Psoas muscle (tissue), 8 donors: ENCODE data around the gene ROBO3. TPM values are rescaled to one million over a fixed set of nuclear protein-coding genes. Genes with fewer than 3 reads are reported as not detected.

Experiments
- ATAC-seq, 4 donors: fragments of 200-7000 bp; cut with Tn5 transposase; one replicate each; pipeline ENCODE4 v1.9.1; 2020; ENCODE audit warnings: moderate library complexity in 3 of 4, mild to moderate bottlenecking in 2 of 4
- DNase-seq, 2 donors: peaks; one replicate each; pipeline ENCODE4 v3.0.0-alpha.2; 2020
- H3K27ac ChIP-seq: fragments of 200-600 bp; one replicate; pipeline ENCODE4 v1.8.0; 2022
- H3K27me3 ChIP-seq, 3 donors: fragments of 200-600 bp in 1 of 3; one replicate each; pipeline versions ENCODE4 v1.6.1 to v1.8.0; 2013 to 2022; ENCODE audit warnings: low read length in 2 of 3, mild to moderate bottlenecking in 2 of 3, moderate library complexity in 1 of 3; ENCODE audit not compliant: insufficient read depth in 3 of 3
- H3K36me3 ChIP-seq, 2 donors: fragments of 200-600 bp in 1 of 2; one replicate each; pipeline versions ENCODE4 v1.6.1 to v1.8.0; 2013 to 2022; ENCODE audit warnings: low read depth in 1 of 2, mild to moderate bottlenecking in 1 of 2, moderate library complexity in 1 of 2; ENCODE audit not compliant: insufficient read depth in 1 of 2
- H3K4me1 ChIP-seq: fragments of 200-600 bp; one replicate; pipeline ENCODE4 v1.8.0; 2022
- H3K4me3 ChIP-seq: fragments of 200-600 bp; one replicate; pipeline ENCODE4 v1.8.0; 2022; ENCODE audit warnings: mild to moderate bottlenecking
- H3K9me3 ChIP-seq: fragments of 200-600 bp; one replicate; pipeline ENCODE4 v1.8.0; 2022
- WGBS, 3 donors: extraction: QIAGEN DNeasy Blood & Tissue Kit; methylation state at CpG; one replicate each; pipeline versions ENCODE4 v1.1.6 to v1.1.7; 2013; 5-methylcytosine and 5-hydroxymethylcytosine counted together
- intact Hi-C, 2 donors: fragments of 100-400 bp; cut with DNase I; formaldehyde crosslinking; loops; one replicate each; pipeline versions ENCODE4 v1.11.0 to v1.14.2; 2022
- polyA plus RNA-seq, 3 donors: library from polyadenylated mRNA; stranded (reverse); fragments of 200-250 nt; gene quantifications; one replicate each; pipeline ENCODE4 v1.2.3, GENCODE V29; 2013
- total RNA-seq, 4 donors: library from RNA; stranded (reverse); fragmentation: NEBNext Ultra II Directional in 2 of 4; extraction: Animal tissue kit (Norgen Biotek cat#: 25700) in 2 of 4; gene quantifications; one replicate each; pipeline versions ENCODE4 v1.2.1 to v1.2.4, GENCODE V29; 2021 to 2023
- TF ChIP-seq, protein P1 (sequence below): fragments of 200-600 bp; IDR thresholded peaks from one replicate; pipeline ENCODE4 v1.8.0; 2022; ENCODE audit warnings: antibody characterized with exemption
- donor health status: healthy with polysubstance abuse.
- donor health status: DM: no; HTN: no; CAD: no; lungs with moderate emphysema.
- donor health status: Bipolar disorder and iron deficiency.
- donor health status: healthy.
- donor health status: DM: yes; HTN: yes; CAD: no.
- donor health status: DM: no; HTN: no; CAD: no.
- donor health status: DM: no; HTN: no; CAD: no.
- donor health status: DM: yes; HTN: yes; CAD: no.

Gene ROBO3
- total and polyA plus RNA-seq, 7 donors = 1.7 to 3.6 (median 2.9) TPM

DNA sequence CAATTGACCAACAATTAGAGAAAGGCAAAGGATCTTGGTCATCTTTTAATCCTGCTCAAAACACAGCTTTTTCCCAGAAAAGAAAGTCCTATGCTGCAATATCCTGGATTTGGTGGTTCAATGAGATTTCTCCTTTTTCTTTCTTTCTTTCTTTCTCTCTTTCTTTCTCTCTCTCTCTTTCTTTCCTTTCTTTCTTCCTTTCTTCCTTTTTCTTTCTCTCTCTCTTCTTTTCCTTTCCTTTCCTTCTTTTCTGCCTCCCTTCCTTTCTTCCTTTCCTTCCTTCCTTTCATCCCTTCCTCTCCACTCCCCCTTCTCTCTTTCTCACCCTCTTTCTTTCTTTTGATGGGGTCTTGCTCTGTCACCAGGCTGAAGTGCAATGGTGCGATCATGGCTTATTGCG lies 33.3 kb upstream of the ROBO3 start:
- Histone ChIP-seq H3K27ac (no peak overlapping the region), H3K27me3 (no peaks in the 10 kb centered on the region), H3K36me3 (no peaks in the 10 kb centered on the region), H3K4me1 (no peaks in the 10 kb centered on the region), H3K9me3 (no peaks in the 10 kb centered on the region), H3K4me3 (no peak overlapping the region)
- ATAC-seq = no peak
- WGBS, 3 donors = 95 to 100% (median 97%) methylated on average over 2 of the region's 2 CpGs
- TF ChIP-seq, protein P1, sequence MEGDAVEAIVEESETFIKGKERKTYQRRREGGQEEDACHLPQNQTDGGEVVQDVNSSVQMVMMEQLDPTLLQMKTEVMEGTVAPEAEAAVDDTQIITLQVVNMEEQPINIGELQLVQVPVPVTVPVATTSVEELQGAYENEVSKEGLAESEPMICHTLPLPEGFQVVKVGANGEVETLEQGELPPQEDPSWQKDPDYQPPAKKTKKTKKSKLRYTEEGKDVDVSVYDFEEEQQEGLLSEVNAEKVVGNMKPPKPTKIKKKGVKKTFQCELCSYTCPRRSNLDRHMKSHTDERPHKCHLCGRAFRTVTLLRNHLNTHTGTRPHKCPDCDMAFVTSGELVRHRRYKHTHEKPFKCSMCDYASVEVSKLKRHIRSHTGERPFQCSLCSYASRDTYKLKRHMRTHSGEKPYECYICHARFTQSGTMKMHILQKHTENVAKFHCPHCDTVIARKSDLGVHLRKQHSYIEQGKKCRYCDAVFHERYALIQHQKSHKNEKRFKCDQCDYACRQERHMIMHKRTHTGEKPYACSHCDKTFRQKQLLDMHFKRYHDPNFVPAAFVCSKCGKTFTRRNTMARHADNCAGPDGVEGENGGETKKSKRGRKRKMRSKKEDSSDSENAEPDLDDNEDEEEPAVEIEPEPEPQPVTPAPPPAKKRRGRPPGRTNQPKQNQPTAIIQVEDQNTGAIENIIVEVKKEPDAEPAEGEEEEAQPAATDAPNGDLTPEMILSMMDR = no peak
- intact Hi-C loops = no loop called here
- DNase-seq = no peak

DNA sequence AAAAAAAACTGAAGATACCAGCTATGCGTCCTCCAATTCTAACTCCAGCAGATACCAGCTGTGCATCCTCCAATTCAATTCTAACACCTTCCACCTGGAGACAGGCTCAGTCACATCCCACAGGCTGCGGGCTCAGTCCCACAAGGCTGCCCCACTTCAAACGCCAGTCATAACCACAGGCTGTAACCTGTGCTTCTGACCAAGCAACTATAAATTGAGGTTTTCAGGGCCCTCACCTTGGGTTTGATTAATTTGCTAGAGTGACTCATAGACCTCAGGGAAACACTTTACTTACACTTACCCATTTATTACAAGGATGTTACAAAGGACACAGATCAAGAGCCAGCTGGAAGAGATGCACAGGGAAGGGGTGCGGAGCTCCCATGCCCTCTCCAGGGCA lies 32.7 kb upstream of the ROBO3 start:
- 80 to 93% (median 86%) methylated on average over 4 of the region's 4 CpGs for WGBS, 3 donors
- Histone ChIP-seq H3K9me3 (no peaks in the 10 kb centered on the region), H3K27ac (no peak overlapping the region), H3K4me3 (no peak overlapping the region), H3K4me1 (no peaks in the 10 kb centered on the region), H3K36me3 (no peaks in the 10 kb centered on the region), H3K27me3 (no peaks in the 10 kb centered on the region)
- TF ChIP-seq, protein P1 = no peak
- ATAC-seq (no peak), DNase-seq (no peak)
- intact Hi-C loops = no loop called here

DNA sequence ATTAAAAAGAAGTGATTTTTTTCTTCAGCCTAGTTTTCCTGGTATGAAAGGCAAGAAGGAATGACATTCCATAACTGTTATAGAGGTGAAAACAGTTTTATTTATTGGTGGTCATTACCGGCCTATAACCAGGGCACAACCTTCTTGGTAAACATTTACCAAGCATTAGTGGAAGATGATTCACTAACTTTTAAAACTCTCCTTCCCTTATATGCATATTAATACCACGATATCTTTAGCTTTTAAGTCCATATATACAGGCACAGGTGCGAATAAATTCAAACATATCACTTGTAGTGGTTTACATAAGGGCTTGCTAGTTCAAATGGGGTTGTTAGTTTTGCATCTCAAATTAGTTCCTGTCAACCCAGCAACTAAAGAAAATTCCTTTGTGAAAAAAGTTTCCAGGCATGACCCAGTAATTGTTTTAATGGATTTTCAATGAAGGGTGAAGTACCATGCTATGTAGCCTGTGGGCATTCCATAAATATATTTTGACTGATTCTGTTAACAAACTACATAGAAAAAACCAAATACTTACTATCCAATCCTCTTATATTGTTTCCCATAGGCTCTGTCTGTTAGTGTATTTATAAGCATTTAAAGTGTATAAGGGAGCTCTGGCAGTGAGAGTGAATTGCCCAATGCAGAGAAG lies 30.6 kb upstream of the ROBO3 start:
- ATAC-seq (no peak), DNase-seq (no peak)
- H3K4me1 ChIP-seq = peaks cover 6% of the 10 kb centered on the region
- H3K27ac ChIP-seq = no peak overlapping the region
- H3K9me3 ChIP-seq = no peaks in the 10 kb centered on the region
- no peaks in the 10 kb centered on the region for H3K36me3 ChIP-seq
- intact Hi-C loops = loop anchor here (5.0 kb wide), 2 partner anchors 72 to 192 kb away; partner anchors contain the start of gene ESAM (in 1 of the 2)
- 79 to 91% (median 83%) methylated on average over 3 of the region's 3 CpGs for WGBS, 3 donors
- peaks cover 0 to 20% (median 13%) of the 10 kb centered on the region in 3 donors for H3K27me3 ChIP-seq
- TF ChIP-seq, protein P1 = no peak
- no peak overlapping the region for H3K4me3 ChIP-seq

DNA sequence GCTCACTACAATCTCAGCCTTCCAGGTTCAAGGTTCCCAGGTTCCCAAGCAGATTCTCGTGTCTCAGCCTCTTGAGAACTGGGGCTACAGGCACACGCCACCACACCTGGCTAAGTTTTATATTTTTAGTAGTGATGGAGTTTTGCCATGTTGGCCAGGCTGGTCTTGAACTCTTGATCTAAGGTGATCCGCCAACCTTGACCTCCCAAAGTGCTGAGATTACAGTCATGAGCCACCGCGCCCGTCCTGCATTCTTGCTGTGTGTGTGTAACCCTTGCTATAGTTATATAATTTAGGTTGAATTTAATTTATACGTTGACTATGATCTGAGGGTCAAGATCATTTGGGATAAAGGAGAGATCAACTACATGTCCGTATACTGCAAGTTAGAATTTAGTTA lies 29.3 kb upstream of the ROBO3 start:
- Histone ChIP-seq H3K36me3 (no peaks in the 10 kb centered on the region), H3K27me3 (peaks cover 0 to 32% (median 19%) of the 10 kb centered on the region in 3 donors), H3K27ac (no peak overlapping the region), H3K4me1 (peaks cover 9% of the 10 kb centered on the region), H3K9me3 (no peaks in the 10 kb centered on the region), H3K4me3 (peak overlapping the region; percentile 56)
- intact Hi-C loops = loop anchor here (2.0 to 5.0 kb wide), 4 partner anchors 73 to 194 kb away; partner anchors contain the start of gene ESAM (in 2 of the 2)
- no peak for DNase-seq
- no peak for ATAC-seq
- TF ChIP-seq, protein P1 = no peak
- 91 to 95% (median 92%) methylated on average over 8 of the region's 8 CpGs for WGBS, 3 donors

DNA sequence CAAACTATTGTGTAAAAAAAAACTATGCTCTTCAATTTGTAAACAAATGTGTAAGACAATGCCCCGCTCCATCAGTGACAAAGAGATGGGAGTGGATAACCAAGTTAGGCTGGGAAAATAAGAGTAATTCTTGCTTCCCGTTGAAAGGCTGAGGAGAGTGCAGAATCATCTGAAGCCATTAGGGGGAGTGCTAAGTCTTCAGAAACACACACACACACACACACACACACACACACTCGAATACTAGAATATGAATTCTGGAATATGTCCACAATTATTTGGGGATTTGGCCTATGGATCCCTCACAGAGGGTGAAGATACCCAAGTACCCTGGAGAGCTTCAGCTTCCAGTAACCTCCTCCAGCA lies 27.8 kb upstream of the ROBO3 start:
- Histone ChIP-seq H3K4me3 (no peak overlapping the region), H3K27me3 (peaks cover 0 to 46% (median 25%) of the 10 kb centered on the region in 3 donors), H3K9me3 (no peaks in the 10 kb centered on the region), H3K36me3 (no peaks in the 10 kb centered on the region), H3K27ac (no peak overlapping the region), H3K4me1 (peaks cover 9% of the 10 kb centered on the region)
- ATAC-seq (peak in 2 of 4 donors; percentile 53 to 60), DNase-seq (no peak)
- 26 to 34% (median 32%) methylated on average over 3 of the region's 3 CpGs for WGBS, 3 donors
- TF ChIP-seq, protein P1 = no peak
- intact Hi-C loops = loop anchor here (2.0 to 5.0 kb wide), 4 partner anchors 75 to 195 kb away; partner anchors contain the start of gene ESAM (in 2 of the 2)
